Memory B cell (primary cell): ENCODE results near the gene MLLT3.

Experiments
- ATAC-seq: fragments of 150-1000 bp; cut with Tn5 transposase; 2 replicates; pipeline ENCODE4 v1.10.0; 2021; ENCODE audit warnings: low read depth, mild to moderate bottlenecking, moderate library complexity
- DNase-seq, 2 donors: peaks; one replicate each; pipeline ENCODE4 v3.0.0; 2022; ENCODE audit warnings: low spot score in 2 of 2
- H3K27ac Mint-ChIP-seq: one replicate; pipeline ENCODE4 v1.8.0; 2022; ENCODE audit warnings: mild to moderate bottlenecking, moderate library complexity, mixed read lengths
- H3K27me3 Mint-ChIP-seq: one replicate; pipeline ENCODE4 v1.8.0; 2022; ENCODE audit warnings: mixed read lengths
- H3K36me3 Mint-ChIP-seq: one replicate; pipeline ENCODE4 v1.8.0; 2022; ENCODE audit warnings: mild to moderate bottlenecking, mixed read lengths
- H3K4me1 Mint-ChIP-seq: one replicate; pipeline ENCODE4 v1.8.0; 2022; ENCODE audit warnings: mixed read lengths
- H3K4me3 Mint-ChIP-seq: one replicate; pipeline ENCODE4 v1.8.0; 2022; ENCODE audit warnings: mild to moderate bottlenecking, moderate library complexity, mixed read lengths
- H3K9me3 Mint-ChIP-seq: one replicate; pipeline ENCODE4 v1.8.0; 2022; ENCODE audit warnings: mixed read lengths

Gene MLLT3

GRCh38 chr9:20643660-20644059, 21.4 kb upstream of the MLLT3 start:
- H3K4me1 Mint-ChIP-seq, result peaks cover 7% of the 10 kb centered on the region
- H3K36me3 Mint-ChIP-seq, result no peaks in the 10 kb centered on the region
- H3K9me3 Mint-ChIP-seq, result no peaks in the 10 kb centered on the region
- DNase-seq, result no peak
- H3K27ac Mint-ChIP-seq, result no peak overlapping the region
- no peak overlapping the region for H3K4me3 Mint-ChIP-seq
- ATAC-seq, result no peak
- peaks cover 17% of the 10 kb centered on the region for H3K27me3 Mint-ChIP-seq

GRCh38 chr9:20642045-20642444, 19.7 kb upstream of the MLLT3 start:
- ATAC-seq (no peak), DNase-seq (no peak)
- peaks cover 20% of the 10 kb centered on the region for H3K27me3 Mint-ChIP-seq
- H3K4me3 Mint-ChIP-seq, result no peak overlapping the region
- no peaks in the 10 kb centered on the region for H3K36me3 Mint-ChIP-seq
- H3K27ac Mint-ChIP-seq, result no peak overlapping the region
- no peaks in the 10 kb centered on the region for H3K9me3 Mint-ChIP-seq
- peaks cover 7% of the 10 kb centered on the region for H3K4me1 Mint-ChIP-seq

GRCh38 chr9:20640331-20641187, 18.3 kb upstream of the MLLT3 start:
- peak; percentile 41 to 42 for DNase-seq
- peak; percentile 86 for ATAC-seq
- Mint-ChIP-seq H3K4me3 (no peak overlapping the region), H3K4me1 (peaks cover 7% of the 10 kb centered on the region), H3K27ac (no peak overlapping the region), H3K27me3 (peaks cover 25% of the 10 kb centered on the region), H3K36me3 (no peaks in the 10 kb centered on the region), H3K9me3 (no peaks in the 10 kb centered on the region)

- no peaks in the 10 kb centered on the region for H3K36me3 Mint-ChIP-seq
- DNase-seq, result no peak
- no peak overlapping the region for H3K27ac Mint-ChIP-seq
- H3K4me3 Mint-ChIP-seq, result no peak overlapping the region
- peaks cover 4% of the 10 kb centered on the region for H3K4me1 Mint-ChIP-seq
- ATAC-seq, result no peak
- peaks cover 26% of the 10 kb centered on the region for H3K27me3 Mint-ChIP-seq
- no peaks in the 10 kb centered on the region for H3K9me3 Mint-ChIP-seq
Observed at GRCh38 chr9:20636888-20637440, 14.7 kb upstream of the MLLT3 start.

GRCh38 chr9:20634895-20635294, 12.6 kb upstream of the MLLT3 start:
- Mint-ChIP-seq H3K27me3 (peaks cover 32% of the 10 kb centered on the region), H3K9me3 (no peaks in the 10 kb centered on the region), H3K27ac (no peak overlapping the region), H3K36me3 (no peaks in the 10 kb centered on the region), H3K4me1 (no peaks in the 10 kb centered on the region), H3K4me3 (no peak overlapping the region)
- no peak for ATAC-seq
- DNase-seq, result no peak

- no peak overlapping the region for H3K27ac Mint-ChIP-seq
- DNase-seq, result no peak
- no peak for ATAC-seq
- no peaks in the 10 kb centered on the region for H3K4me1 Mint-ChIP-seq
- H3K4me3 Mint-ChIP-seq, result no peak overlapping the region
- H3K27me3 Mint-ChIP-seq, result peaks cover 29% of the 10 kb centered on the region
- no peaks in the 10 kb centered on the region for H3K36me3 Mint-ChIP-seq
- no peaks in the 10 kb centered on the region for H3K9me3 Mint-ChIP-seq
Observed at GRCh38 chr9:20632705-20633104, 10.4 kb upstream of the MLLT3 start.

GRCh38 chr9:20630241-20630943, 8.1 kb upstream of the MLLT3 start:
- no peak for DNase-seq
- no peak for ATAC-seq
- no peak overlapping the region for H3K27ac Mint-ChIP-seq
- no peaks in the 10 kb centered on the region for H3K4me1 Mint-ChIP-seq
- peaks cover 19% of the 10 kb centered on the region for H3K27me3 Mint-ChIP-seq
- no peaks in the 10 kb centered on the region for H3K9me3 Mint-ChIP-seq
- H3K4me3 Mint-ChIP-seq, result no peak overlapping the region
- no peaks in the 10 kb centered on the region for H3K36me3 Mint-ChIP-seq

GRCh38 chr9:20625003-20625349, 2.7 kb upstream of the MLLT3 start:
- Mint-ChIP-seq H3K27me3 (peaks cover 9% of the 10 kb centered on the region), H3K27ac (no peak overlapping the region), H3K4me1 (peaks cover 29% of the 10 kb centered on the region), H3K4me3 (no peak overlapping the region), H3K9me3 (no peaks in the 10 kb centered on the region), H3K36me3 (no peaks in the 10 kb centered on the region)
- DNase-seq, result no peak
- no peak for ATAC-seq

- no peak for ATAC-seq
- Mint-ChIP-seq H3K4me3 (peak overlapping the region; percentile 88), H3K4me1 (peaks cover 32% of the 10 kb centered on the region), H3K27me3 (peaks cover 9% of the 10 kb centered on the region), H3K9me3 (no peaks in the 10 kb centered on the region), H3K27ac (no peak overlapping the region), H3K36me3 (no peaks in the 10 kb centered on the region)
- DNase-seq, result no peak
Observed at GRCh38 chr9:20624201-20625002, 2.1 kb upstream of the MLLT3 start.

- Mint-ChIP-seq H3K27me3 (peaks cover 12% of the 10 kb centered on the region), H3K4me3 (peak overlapping the region; percentile 88), H3K36me3 (no peaks in the 10 kb centered on the region), H3K4me1 (peaks cover 35% of the 10 kb centered on the region), H3K27ac (peak overlapping the region; percentile 38), H3K9me3 (no peaks in the 10 kb centered on the region)
- DNase-seq, result no peak
- ATAC-seq, result no peak
Observed at GRCh38 chr9:20623748-20624124, 1.4 kb upstream of the MLLT3 start.

GRCh38 chr9:20623021-20623747, 885 bp upstream of the MLLT3 start:
- DNase-seq (peak in 1 of 2 donors; percentile 21), ATAC-seq (peak; percentile 16)
- Mint-ChIP-seq H3K4me1 (peaks cover 35% of the 10 kb centered on the region), H3K36me3 (no peaks in the 10 kb centered on the region), H3K27me3 (peaks cover 12% of the 10 kb centered on the region), H3K4me3 (peak overlapping the region; percentile 88), H3K27ac (peak overlapping the region; percentile 38), H3K9me3 (no peaks in the 10 kb centered on the region)

GRCh38 chr9:20621471-20622329, 599 bp downstream of the MLLT3 start:
- H3K4me1 Mint-ChIP-seq, result peaks cover 35% of the 10 kb centered on the region
- H3K27ac Mint-ChIP-seq, result peak overlapping the region; percentile 50
- ATAC-seq (peak; percentile 24), DNase-seq (peak in 1 of 2 donors; percentile 50)
- peak overlapping the region; percentile 88 for H3K4me3 Mint-ChIP-seq
- H3K36me3 Mint-ChIP-seq, result no peaks in the 10 kb centered on the region
- no peaks in the 10 kb centered on the region for H3K9me3 Mint-ChIP-seq
- peaks cover 12% of the 10 kb centered on the region for H3K27me3 Mint-ChIP-seq
